GM18870 (cell line): ENCODE data around the gene TM9SF3.
"Not testable (repeated sequence)": the region's sequence is repeated elsewhere in the genome, so short reads cannot be mapped to it uniquely, and the experiment has no call there.

Source experiments
- ATAC-seq: cut with Tn5 transposase; IDR thresholded peaks from one replicate; pipeline ENCODE4 v1.9.1; 2021; ENCODE audit warnings: moderate library complexity; ENCODE audit not compliant: unreplicated experiment

The TM9SF3 gene

DNA sequence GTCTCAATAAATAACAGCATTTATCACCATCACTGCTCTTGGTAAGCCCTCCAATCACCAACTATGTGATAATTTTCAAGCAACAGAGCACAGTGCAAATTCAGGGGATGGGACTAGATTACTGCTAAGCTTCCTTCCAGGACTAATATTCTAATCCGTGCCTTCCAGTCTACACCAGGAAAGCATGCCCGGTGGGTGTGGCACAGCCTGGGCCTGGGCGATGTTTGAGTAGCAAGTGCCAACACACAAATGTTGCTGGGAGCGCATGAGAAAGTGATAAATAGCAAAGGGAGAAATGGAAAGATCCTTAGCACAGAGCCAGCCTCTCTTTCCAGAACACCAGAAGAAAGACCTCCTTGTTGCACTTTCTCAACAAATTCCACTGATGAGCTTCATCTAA is 13.5 kb upstream of the TM9SF3 start:
- no peak for ATAC-seq

DNA sequence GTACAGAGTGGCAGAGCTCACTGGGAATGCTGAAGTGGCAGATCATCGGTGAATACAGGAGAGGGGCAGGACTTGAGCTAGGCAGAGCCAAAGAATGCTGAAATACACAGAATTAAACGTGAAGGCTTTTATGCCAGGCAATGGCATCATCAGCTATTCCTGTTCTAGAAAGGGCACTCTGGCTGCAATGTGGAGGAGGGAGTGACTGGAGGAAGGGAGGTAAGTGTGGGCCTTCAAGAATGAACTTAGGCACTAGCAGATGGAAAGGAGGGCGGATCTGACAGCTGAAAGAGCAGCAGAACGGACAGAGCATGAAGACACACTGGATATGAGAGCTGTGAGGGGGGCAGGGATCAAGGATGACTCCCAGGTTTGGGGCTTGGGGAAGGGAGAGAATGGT is 12.0 kb upstream of the TM9SF3 start:
- no peak for ATAC-seq

GRCh38 chr10:96596422-96597407 is 9.9 kb upstream of the TM9SF3 start:
- ATAC-seq, result no peak

DNA sequence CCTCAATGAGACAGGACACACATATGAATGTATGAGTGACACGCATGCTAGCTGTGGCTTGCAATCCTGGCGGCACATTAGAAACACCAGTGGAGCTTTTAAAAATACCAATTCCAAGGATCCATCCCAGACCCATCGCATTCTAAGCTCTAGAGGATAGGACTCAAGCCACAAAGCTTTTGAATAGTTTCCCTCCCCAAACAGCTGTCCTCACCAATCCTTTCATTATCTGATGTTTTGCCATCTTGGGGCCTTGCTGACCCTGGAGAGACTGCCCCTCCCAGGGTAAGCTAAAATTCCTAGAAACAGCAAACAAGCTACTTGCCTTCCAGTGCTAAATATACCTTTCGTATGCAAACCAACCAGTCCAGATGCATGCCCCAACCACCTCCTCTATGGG is 8.9 kb upstream of the TM9SF3 start:
- ATAC-seq, result no peak

DNA sequence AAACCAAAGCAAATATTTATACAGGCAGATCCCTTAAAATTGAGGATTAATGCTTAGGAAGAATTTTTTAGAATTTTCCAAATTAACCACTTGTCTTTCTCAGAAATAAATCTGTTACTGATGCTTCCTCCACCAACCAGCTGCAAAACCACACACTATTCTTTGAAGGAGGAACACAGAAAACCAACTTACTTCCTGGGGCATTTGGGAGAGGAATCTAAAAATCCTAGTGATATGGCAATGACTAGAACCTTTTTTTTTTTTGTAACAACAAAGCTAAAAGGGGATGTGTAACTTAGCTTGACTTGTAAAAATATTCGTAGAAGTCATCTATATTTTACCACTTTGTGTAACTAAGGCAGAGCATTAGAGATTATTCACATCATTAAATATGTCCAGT is 5.1 kb upstream of the TM9SF3 start:
- no peak for ATAC-seq

DNA sequence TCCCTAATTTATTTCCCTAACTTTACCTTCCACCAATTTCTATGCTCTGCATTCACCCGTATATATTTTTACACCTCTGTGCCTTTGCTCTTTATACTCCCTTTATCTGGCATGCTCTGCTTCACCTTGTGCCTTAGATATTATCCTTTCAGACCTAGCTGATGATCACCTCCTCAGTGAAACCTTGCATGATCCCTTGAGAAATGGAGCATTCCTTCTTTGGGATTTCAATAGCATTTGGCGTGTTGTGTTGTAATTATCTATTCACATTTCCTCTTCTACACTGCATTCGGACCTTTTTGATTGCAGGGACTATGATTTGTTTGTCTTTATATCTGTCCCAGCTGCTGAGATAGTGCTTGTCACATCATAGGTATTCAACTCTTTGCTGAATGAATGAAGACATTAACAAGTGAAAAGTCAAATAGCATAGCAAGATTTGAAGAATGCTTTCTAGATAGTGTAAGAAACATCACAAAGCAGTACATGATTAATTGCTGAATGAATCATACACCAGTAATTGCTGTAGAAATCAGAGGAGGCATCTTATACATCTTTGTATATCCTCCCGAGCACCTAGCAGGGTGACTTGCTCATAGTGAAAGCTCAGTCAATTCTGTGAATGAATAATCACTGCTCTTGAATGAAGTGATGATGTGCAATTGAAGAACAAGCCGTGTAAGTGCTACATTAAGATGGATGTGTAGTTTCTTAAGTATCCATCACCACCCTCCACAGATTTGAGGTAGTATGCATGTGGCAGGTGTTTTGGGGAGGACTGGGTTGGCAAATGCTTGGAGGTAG is 2.0 kb upstream of the TM9SF3 start:
- peak; percentile 53 for ATAC-seq

DNA sequence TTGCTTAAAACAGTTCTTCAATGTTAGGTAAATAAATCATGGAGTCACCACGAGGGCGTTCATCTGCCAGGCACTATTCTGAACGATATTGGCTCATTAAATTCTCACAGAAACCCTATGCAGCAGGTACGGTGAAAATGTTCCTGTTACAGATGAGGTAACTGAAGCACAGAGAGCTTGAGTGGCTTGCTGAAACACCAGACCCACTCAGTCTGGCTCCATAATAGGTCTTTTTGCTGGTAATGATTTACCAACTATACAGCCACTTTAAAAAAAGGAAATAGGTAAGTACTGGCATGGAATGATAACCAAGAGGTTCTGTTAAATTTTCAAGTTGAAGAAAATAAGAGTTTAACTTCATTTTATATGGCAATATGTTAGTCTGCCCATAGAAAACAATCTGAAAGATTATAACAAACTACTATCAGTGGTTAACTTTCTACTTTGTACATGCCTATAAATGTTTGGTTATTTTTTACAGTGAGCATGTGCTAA is 1.3 kb upstream of the TM9SF3 start:
- ATAC-seq, result no peak

DNA sequence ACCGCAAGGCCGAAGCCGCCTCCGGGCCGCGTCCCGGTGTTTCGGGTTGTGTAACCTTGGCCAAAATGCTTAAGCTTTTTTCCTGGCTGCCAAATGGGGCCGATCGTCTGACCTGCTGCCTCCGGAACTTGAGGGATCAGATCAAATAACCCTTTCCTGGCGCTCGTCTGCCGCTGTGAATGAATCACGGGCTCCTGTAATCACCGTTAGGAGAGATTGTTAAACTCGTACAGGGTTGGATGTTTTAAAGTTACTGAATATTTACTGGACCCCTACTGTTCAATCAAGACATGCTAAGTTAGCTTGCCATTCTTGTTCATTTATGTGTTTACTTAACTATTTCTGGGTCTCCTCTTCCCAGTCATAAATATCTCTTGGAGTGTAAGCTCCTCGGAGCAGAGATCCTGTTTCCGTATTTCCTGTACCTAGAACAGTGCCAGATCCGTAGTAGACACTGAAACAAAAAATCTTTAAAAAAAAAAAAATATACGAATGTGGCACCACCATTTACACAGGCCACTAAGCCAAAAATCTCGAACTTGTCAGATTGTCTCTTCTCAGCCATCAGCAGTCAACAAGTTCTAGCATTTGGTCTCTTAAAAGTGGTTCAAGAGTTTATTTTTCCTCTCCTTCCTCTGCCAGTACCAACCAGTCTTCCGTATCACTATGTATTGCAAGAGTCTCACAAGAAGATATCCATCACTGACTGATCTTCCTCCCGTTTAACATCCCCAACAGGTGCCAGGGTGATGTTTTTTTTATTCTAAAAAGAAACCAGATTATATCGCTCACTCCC is 650 bp upstream of the TM9SF3 start:
- no peak for ATAC-seq

- no peak for ATAC-seq
Measured at GRCh38 chr10:96585736-96586418, 935 bp downstream of the TM9SF3 start.

- no peak for ATAC-seq
Measured at GRCh38 chr10:96584474-96584873, 2.3 kb downstream of the TM9SF3 start.

GRCh38 chr10:96584035-96584434 is 2.8 kb downstream of the TM9SF3 start:
- no peak for ATAC-seq

DNA sequence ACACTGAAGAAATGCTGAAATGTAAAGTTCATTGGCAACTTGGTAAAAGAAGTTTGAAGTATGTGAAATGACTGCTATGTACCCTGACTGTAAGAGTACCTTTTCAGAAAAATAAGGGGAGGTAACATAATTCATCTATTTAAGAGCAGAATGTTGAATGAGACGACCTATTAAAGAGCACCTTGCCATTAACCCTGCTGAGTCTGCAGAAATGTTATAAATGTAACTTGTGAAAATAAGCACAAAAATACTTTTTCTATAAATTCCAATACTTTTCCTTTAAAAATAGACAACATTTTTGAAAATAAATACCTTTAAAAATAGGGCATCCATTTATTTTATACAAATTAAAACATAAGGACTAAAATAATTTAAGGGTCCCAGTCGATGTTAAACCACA is 7.7 kb downstream of the TM9SF3 start:
- ATAC-seq, result no peak

DNA sequence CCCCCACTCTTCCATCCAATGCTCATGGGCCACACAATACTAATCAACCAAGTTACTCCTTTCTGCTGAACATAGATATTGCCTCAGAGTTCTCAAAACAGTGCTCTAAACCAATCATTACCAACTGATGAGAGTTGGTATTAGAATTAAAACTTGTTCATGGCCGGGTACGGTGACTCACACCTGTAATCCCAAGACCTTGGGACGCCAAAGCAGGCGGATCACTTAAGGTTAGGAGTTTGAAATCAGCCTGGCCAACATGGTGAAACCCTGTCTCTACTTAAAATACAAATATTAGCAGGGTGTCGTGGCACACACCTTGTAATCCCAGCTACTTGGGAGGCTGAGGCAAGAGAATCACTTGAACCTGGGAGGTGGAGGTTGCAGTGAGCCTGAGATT is 8.2 kb downstream of the TM9SF3 start:
- ATAC-seq, result no peak

- ATAC-seq, result no peak
Measured at GRCh38 chr10:96578022-96578421, 8.8 kb downstream of the TM9SF3 start.

DNA sequence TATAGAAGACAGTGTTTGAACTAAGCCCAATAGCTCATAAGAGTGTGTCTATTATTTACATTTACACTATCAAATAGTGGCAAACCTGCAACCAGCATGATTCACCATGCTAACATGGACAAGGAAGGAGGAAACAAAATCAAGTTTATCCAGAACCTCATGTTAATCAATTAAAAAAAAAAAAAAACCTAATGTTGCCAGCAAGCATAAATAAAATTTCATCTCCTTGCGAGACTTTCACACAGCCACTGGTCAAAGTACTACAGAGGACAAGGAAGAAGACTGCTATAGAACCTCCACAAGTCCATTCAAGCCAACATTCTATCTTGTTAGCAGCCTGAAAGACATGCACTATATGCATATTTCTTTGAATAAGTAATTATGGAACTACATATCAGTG is 9.7 kb downstream of the TM9SF3 start:
- no peak for ATAC-seq

DNA sequence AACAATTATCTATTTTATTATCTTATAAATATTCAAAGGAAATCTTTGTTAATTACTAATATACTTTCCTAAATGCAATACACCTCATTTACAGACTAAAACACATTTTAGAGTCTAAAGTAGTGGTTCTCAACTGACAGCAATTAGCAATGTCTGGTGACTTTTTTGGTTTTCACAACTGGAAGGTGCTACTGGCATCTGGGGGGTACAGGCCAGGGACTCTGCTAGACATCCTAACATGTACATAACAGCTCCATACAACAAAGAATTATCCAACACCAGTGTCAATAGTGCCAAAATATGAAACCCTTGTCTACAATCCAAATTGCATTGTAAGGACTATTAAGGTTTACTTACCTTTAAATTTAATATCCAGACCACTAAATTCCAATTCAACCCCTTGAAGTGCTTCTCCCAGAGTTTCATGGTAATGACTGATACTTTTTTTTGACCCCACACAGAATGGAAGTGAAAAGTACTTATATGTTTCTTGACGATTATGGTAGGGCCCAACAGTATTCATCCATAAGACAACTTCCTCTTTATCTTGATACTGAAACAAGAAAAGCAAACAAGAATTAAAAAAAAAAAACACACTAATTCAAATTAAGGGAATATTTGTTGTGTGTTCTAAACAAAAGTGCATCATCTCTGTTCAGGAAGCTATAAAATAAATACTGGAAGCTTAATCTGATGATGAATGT is 10.4 kb downstream of the TM9SF3 start:
- no peak for ATAC-seq

- ATAC-seq, result not testable (repeated sequence)
Measured at GRCh38 chr10:96574564-96574963, 12.2 kb downstream of the TM9SF3 start.

- no peak for ATAC-seq
Measured at GRCh38 chr10:96573036-96573435, 13.8 kb downstream of the TM9SF3 start.

- ATAC-seq, result no peak
Measured at GRCh38 chr10:96570983-96571964, 15.5 kb downstream of the TM9SF3 start.
